ENCODE results near the gene OTOG. TPM values are rescaled to one million over a fixed set of nuclear protein-coding genes. Genes with fewer than 3 reads are reported as not detected.

OTOG gene
- total RNA-seq, 1 experiment from 2014 or later, result 0.35 TPM

DNA sequence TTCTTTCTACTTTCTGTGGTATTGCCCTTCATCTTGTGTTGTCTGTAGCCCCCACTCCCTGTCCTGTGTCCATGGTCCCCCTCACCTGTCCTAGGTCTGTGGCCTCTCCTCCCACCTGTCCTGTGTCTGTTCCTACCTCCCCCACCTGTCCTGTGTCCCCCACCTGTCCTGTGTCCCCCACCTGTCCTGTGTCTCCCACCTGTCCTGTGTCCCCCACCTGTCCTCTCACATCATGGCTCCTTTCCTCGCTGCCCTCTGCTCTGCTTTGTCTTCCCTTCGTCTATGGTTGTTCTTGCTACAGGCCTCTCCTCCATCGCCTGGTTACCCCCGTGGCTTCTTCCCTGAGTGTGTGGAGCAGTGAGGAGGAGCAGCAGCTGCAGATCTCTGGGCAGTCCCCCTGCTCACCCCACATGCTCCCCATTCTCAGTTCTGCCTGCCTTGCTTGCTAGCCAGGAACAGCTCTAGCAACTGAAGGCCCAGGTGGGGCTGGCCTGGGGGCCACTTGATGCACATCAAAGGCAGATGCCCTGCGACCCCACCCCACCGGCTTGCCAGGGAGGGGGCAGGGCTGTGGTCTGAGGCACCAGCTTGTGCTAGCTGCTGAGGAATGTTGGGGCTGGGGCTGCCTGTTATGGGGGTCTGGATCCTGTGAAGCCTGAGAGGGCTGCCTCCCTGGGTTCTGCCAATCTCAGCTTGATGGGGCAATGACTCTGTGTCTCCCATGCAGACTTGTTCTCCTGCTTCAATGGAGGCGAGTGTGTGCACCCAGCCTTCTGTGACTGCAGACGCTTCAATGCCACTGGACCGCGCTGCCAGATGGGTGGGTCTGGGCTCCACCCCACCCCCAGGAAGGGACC is 5.6 kb downstream of the OTOG start:
- Histone ChIP-seq H3K14ac (ENCODE audit: insufficient read depth, low read length) (no peak overlapping the region), H4K91ac (ENCODE audit: insufficient read length, low read depth, low read length) (no peak overlapping the region), H3K18ac (ENCODE audit: insufficient read length, low read depth, low read length) (no peak overlapping the region), H3K9ac (ENCODE audit: extremely low read depth, insufficient read length, low read length) (no peak overlapping the region), H3K23me2 (ENCODE audit: insufficient read length, low read depth, low read length, poor library complexity, severe bottlenecking) (peaks cover under 1% of the 10 kb centered on the region), H3K4me2 (ENCODE audit: insufficient read depth, insufficient read length, low read length) (no peak overlapping the region), H3K9me3 (ENCODE audit: control insufficient read depth, low read depth, low read length) (no peaks in the 10 kb centered on the region), H2BK20ac (ENCODE audit: low read depth, low read length, poor library complexity, severe bottlenecking) (no peak overlapping the region), H3K27me3 (ENCODE audit: insufficient read depth, low read length) (no peaks in the 10 kb centered on the region), H3K79me2 (ENCODE audit: insufficient read depth, low read length) (no peaks in the 10 kb centered on the region), H3T11ph (ENCODE audit: low read length) (no peak overlapping the region), H2BK12ac (ENCODE audit: insufficient read length, low read depth, low read length) (no peak overlapping the region), H2BK15ac (ENCODE audit: low read depth, low read length) (no peak overlapping the region), H2BK120ac (ENCODE audit: low read depth, low read length, poor library complexity, severe bottlenecking) (no peak overlapping the region), H3K4ac (ENCODE audit: low read depth, low read length) (no peak overlapping the region), H4K5ac (ENCODE audit: insufficient read length, low read depth, low read length) (no peak overlapping the region), H3K56ac (ENCODE audit: insufficient read length, low read depth, low read length) (no peak overlapping the region), H3K79me1 (ENCODE audit: insufficient read depth, low read depth, low read length, poor library complexity, severe bottlenecking) (no peaks in the 10 kb centered on the region), H3K27ac (ENCODE audit: insufficient read length, low read depth, low read length) (no peak overlapping the region), H2AFZ (ENCODE audit: low read length) (no peak overlapping the region), H3K23ac (ENCODE audit: insufficient read length, low read depth, low read length) (no peak overlapping the region), H3K4me1 (ENCODE audit: insufficient read depth, low read length) (no peaks in the 10 kb centered on the region), H2BK5ac (ENCODE audit: insufficient read length, low read length) (no peak overlapping the region), H4K20me1 (ENCODE audit: control insufficient read depth, insufficient read depth, insufficient read length) (no peaks in the 10 kb centered on the region), H4K8ac (replicated peaks; ENCODE audit: insufficient read length, low read depth, low read length) (no peak overlapping the region), H2AK5ac (ENCODE audit: insufficient read length, low read length) (no peak overlapping the region)
- peaks cover 0 to 3% (median 0%) of the 10 kb centered on the region in 3 experiments; a peak in 1 of 7 replicates for H3K36me3 Mint-ChIP-seq (ENCODE audit: insufficient read depth in 1 of 3, low read depth in 3 of 3)
- no peaks in the 10 kb centered on the region for H3K9me3 Mint-ChIP-seq
- no CpG with 5 or more reads among the region's 10 CpGs for WGBS (ENCODE audit: extremely low coverage, insufficient read length, low lambda C conversion rate)
- no peak for TF ChIP-seq CTCF (conservative IDR thresholded peaks at IDR 0.05)
- H3K4me1 Mint-ChIP-seq, result peaks cover 7 to 22% of the 10 kb centered on the region in 2 experiments
- no peak overlapping the region for H3K27ac Mint-ChIP-seq
- no peak for DNase-seq
- peaks cover 14% of the 10 kb centered on the region for H3K27me3 Mint-ChIP-seq (ENCODE audit: low read depth)
- H3K4me3 Mint-ChIP-seq, result no peak overlapping the region
